ENCODE measurements around the gene LMX1B.

GRCh38 chr9:126672634-126673284, 59.0 kb downstream of the LMX1B start:
- TF ChIP-seq, protein P1, sequence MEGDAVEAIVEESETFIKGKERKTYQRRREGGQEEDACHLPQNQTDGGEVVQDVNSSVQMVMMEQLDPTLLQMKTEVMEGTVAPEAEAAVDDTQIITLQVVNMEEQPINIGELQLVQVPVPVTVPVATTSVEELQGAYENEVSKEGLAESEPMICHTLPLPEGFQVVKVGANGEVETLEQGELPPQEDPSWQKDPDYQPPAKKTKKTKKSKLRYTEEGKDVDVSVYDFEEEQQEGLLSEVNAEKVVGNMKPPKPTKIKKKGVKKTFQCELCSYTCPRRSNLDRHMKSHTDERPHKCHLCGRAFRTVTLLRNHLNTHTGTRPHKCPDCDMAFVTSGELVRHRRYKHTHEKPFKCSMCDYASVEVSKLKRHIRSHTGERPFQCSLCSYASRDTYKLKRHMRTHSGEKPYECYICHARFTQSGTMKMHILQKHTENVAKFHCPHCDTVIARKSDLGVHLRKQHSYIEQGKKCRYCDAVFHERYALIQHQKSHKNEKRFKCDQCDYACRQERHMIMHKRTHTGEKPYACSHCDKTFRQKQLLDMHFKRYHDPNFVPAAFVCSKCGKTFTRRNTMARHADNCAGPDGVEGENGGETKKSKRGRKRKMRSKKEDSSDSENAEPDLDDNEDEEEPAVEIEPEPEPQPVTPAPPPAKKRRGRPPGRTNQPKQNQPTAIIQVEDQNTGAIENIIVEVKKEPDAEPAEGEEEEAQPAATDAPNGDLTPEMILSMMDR (conservative IDR thresholded peaks at IDR 0.05), result no peak
- TF ChIP-seq ZFX (IDR thresholded peaks at IDR 0.05), result no peak

All from C4-2B (cell line).